Breast epithelium (tissue), 4 donors: ENCODE results near the gene SLC6A19. TPM values are rescaled to one million over a fixed set of nuclear protein-coding genes. Genes with fewer than 3 reads are reported as not detected.

ENCODE experiments used
- DNase-seq, 2 donors: peaks; one replicate each; pipeline ENCODE4 v3.0.0-alpha.2; 2019; ENCODE audit warnings: low spot score in 2 of 2
- H3K27ac ChIP-seq, 2 donors: fragments of 200-600 bp; sonication (generic) in 1 of 2; one replicate each; pipeline ENCODE4 v1.5.1; 2016 to 2019; ENCODE audit warnings: mild to moderate bottlenecking in 1 of 2
- H3K27me3 ChIP-seq, 2 donors: fragments of 200-600 bp; sonication (generic) in 1 of 2; one replicate each; pipeline versions ENCODE4 v1.5.1 to v1.6.0; 2017 to 2019; ENCODE audit warnings: control low read depth in 1 of 2, mild to moderate bottlenecking in 1 of 2
- H3K36me3 ChIP-seq: fragments of 200-600 bp; one replicate; pipeline ENCODE4 v1.5.1; 2019
- H3K4me1 ChIP-seq, 2 donors: fragments of 200-600 bp; sonication (generic); one replicate each; pipeline ENCODE4 v1.5.1; 2016 to 2019; ENCODE audit warnings: control low read depth in 1 of 2
- H3K4me3 ChIP-seq, 3 donors: fragments of 200-600 bp; sonication (generic); 1 replicate in 2 of 3; 2 replicates in 1 of 3; pipeline ENCODE4 v1.5.1; 2016 to 2019; ENCODE audit warnings: mild to moderate bottlenecking in 3 of 3, moderate library complexity in 2 of 3
- H3K9me3 ChIP-seq, 2 donors: fragments of 200-600 bp; sonication (generic) in 1 of 2; one replicate each; pipeline ENCODE4 v1.5.1; 2016 to 2019; ENCODE audit warnings: control low read depth in 1 of 2
- POLR2A ChIP-seq: fragments of 450-650 bp; IDR thresholded peaks from one replicate; pipeline ENCODE4 v1.6.1; 2016; ENCODE audit warnings: antibody characterized with exemption, mild to moderate bottlenecking, moderate library complexity
- POLR2AphosphoS5 ChIP-seq, 3 donors: sonication (generic); formaldehyde crosslinking; IDR thresholded peaks; one replicate each; pipeline ENCODE4 v1.6.1; 2017; ENCODE audit warnings: antibody characterized with exemption in 3 of 3
- intact Hi-C: fragments of 100-400 bp; cut with DNase I; formaldehyde crosslinking; loops from one replicate; pipeline ENCODE4 v1.15.1; 2023; ENCODE audit warnings: low total_unique reads
- total RNA-seq, 3 donors: library from RNA; depleted of rRNA; stranded (reverse); fragments of >200 nt; gene quantifications; one replicate each; pipeline ENCODE4 v1.1.0, GENCODE V29; 2016
- TF ChIP-seq, protein P1 (sequence below), 3 donors: fragments of 450-650 bp; IDR thresholded peaks; one replicate each; pipeline ENCODE4 v1.5.1; 2016 to 2017; ENCODE audit warnings: antibody characterized with exemption in 3 of 3, mild to moderate bottlenecking in 3 of 3, moderate library complexity in 3 of 3

SLC6A19 gene
- total RNA-seq, 3 donors from 2014 or later = not detected

DNA sequence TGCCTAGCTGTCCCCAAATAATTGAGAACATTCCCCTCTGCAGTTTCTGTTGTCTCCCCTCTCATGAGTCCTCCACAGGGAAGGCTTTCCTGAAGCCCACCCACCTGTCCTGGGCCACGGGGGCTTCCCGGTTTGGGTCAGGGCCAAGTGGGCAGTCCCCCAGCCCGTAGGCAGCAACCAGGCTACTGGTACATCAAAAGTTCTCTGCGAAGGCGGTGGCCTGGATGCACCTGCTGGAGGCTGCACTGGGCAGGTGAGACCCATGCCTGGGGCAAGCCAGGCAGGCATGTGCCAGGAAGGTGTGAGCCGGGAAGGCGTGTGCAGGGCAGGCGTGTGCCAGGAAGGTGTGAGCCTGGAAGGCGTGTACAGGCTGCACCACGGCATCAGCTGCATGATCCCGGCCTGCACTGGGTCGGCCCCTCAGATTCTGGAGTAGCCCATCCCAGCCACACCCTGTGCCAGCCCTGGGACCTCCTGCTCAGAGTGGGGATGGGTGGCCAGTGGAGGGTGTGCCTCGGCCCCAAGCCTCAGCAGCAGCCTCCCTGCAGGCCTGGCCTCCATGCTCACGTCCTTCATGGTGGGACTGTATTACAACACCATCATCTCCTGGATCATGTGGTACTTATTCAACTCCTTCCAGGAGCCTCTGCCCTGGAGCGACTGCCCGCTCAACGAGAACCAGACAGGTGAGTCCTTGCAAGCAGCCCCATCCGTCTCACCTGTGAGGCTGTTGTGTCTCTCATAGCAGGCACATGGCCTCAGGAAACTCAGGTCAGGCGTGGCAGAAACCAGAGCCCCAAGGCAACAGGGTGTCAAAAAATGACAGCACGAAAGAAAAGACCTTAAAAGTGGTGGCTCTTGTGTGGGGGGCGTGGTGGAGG lies 8.7 kb downstream of the SLC6A19 start:
- TF ChIP-seq POLR2A (no peak), POLR2AphosphoS5 (IDR thresholded peaks at IDR 0.05) (no peak)
- TF ChIP-seq, protein P1, sequence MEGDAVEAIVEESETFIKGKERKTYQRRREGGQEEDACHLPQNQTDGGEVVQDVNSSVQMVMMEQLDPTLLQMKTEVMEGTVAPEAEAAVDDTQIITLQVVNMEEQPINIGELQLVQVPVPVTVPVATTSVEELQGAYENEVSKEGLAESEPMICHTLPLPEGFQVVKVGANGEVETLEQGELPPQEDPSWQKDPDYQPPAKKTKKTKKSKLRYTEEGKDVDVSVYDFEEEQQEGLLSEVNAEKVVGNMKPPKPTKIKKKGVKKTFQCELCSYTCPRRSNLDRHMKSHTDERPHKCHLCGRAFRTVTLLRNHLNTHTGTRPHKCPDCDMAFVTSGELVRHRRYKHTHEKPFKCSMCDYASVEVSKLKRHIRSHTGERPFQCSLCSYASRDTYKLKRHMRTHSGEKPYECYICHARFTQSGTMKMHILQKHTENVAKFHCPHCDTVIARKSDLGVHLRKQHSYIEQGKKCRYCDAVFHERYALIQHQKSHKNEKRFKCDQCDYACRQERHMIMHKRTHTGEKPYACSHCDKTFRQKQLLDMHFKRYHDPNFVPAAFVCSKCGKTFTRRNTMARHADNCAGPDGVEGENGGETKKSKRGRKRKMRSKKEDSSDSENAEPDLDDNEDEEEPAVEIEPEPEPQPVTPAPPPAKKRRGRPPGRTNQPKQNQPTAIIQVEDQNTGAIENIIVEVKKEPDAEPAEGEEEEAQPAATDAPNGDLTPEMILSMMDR (IDR thresholded peaks at IDR 0.05) = no peak
- no peak overlapping the region for H3K27ac ChIP-seq
- H3K36me3 ChIP-seq = no peaks in the 10 kb centered on the region
- H3K9me3 ChIP-seq = no peaks in the 10 kb centered on the region
- no peak overlapping the region for H3K4me3 ChIP-seq
- intact Hi-C loops = no loop called here
- no peaks in the 10 kb centered on the region for H3K4me1 ChIP-seq
- DNase-seq = no peak
- H3K27me3 ChIP-seq = peaks cover 0 to 40% of the 10 kb centered on the region in 2 donors

DNA sequence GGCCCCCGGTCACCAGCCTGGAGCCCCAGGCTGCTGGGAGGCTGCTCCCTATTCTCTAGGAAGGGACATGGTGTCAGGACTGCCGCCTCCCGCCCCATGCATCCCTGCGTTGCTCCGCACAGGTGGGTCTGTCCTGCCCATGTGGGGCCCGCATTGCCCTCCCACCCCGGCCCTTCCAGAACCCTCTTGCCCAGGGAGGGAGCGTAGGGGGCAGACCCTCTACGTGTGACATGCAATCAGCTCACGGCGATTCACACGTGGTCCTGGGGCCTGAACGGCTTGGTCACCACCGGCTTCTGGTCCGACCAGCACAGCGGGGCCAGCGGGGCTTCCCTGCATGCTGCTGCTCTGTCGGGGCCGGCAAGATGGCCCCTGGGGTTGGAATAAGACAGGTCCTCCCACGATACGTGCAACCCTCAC lies 9.4 kb downstream of the SLC6A19 start:
- H3K27ac ChIP-seq = no peak overlapping the region
- H3K36me3 ChIP-seq = no peaks in the 10 kb centered on the region
- H3K27me3 ChIP-seq = peaks cover 0 to 45% of the 10 kb centered on the region in 2 donors
- DNase-seq = no peak
- intact Hi-C loops = no loop called here
- no peak overlapping the region for H3K4me3 ChIP-seq
- no peaks in the 10 kb centered on the region for H3K4me1 ChIP-seq
- H3K9me3 ChIP-seq = peaks cover 0 to 5% of the 10 kb centered on the region in 2 donors
- TF ChIP-seq, protein P1 (IDR thresholded peaks at IDR 0.05) = no peak
- TF ChIP-seq POLR2AphosphoS5 (IDR thresholded peaks at IDR 0.05) (no peak), POLR2A (no peak)

DNA sequence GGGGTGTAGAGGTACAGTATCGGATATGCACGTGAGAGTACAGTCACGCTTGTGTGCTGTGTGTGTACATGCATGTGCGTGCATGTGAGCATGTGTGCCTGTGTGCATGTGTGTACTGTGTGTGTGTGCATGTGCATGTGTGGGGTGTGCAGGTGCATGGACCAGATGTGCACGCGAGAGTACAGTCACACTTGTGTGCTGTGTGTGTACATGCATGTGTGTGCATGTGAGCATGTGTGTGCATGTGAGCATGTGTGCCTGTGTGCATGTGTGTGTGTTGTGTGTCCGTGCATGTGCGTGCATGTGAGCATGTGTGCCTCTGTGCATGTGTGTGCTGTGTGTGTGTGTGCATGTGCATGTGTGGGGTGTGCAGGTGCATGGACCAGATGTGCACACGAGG lies 10.3 kb downstream of the SLC6A19 start:
- no peaks in the 10 kb centered on the region for H3K4me1 ChIP-seq
- no peak overlapping the region for H3K4me3 ChIP-seq
- no peak for TF ChIP-seq POLR2A
- TF ChIP-seq, protein P1 (IDR thresholded peaks at IDR 0.05) = no peak
- TF ChIP-seq POLR2AphosphoS5 (IDR thresholded peaks at IDR 0.05) = no peak
- no peak overlapping the region for H3K27ac ChIP-seq
- peaks cover 0 to 45% of the 10 kb centered on the region in 2 donors for H3K27me3 ChIP-seq
- no peaks in the 10 kb centered on the region for H3K36me3 ChIP-seq
- intact Hi-C loops = no loop called here
- no peak for DNase-seq
- peaks cover 0 to 8% of the 10 kb centered on the region in 2 donors for H3K9me3 ChIP-seq

DNA sequence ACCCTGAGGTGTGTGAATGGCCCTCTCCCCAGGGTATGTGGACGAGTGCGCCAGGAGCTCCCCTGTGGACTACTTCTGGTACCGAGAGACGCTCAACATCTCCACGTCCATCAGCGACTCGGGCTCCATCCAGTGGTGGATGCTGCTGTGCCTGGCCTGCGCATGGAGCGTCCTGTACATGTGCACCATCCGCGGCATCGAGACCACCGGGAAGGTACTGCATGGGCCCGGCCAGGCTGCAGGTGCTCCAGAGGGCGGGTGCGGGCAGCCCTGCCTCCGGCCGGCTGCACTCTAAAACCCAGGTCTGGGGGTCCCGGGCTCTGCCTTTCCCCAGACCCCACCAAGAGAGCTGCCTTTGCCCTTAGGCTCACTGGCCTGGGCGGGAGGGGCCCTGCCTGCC lies 10.9 kb downstream of the SLC6A19 start:
- Histone ChIP-seq H3K27me3 (peaks cover 0 to 42% of the 10 kb centered on the region in 2 donors), H3K4me1 (no peaks in the 10 kb centered on the region), H3K4me3 (no peak overlapping the region), H3K9me3 (peaks cover 0 to 10% of the 10 kb centered on the region in 2 donors), H3K27ac (no peak overlapping the region), H3K36me3 (no peaks in the 10 kb centered on the region)
- intact Hi-C loops = no loop called here
- no peak for DNase-seq
- TF ChIP-seq POLR2A = no peak
- no peak for TF ChIP-seq POLR2AphosphoS5 (IDR thresholded peaks at IDR 0.05)
- TF ChIP-seq, protein P1 (IDR thresholded peaks at IDR 0.05) = no peak

DNA sequence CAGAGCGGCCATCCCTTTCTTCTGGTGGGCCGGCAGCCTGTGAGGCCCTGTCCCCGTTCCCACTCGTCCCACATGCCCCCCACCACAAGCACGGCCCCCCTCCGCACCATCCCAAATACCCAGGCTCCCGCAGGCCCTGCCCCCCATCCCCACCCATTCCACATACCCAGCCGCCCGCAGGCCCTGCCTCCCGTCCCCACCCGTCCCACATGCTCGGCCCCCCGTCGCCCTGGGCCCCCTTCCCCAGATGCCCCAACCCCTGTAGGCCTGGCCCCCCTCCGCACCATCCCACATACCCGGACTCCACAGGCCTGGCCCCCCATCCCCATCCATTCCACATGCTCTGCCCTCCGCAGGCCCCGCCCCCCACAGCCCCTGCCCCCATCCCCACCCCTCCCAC lies 11.5 kb downstream of the SLC6A19 start:
- no peaks in the 10 kb centered on the region for H3K36me3 ChIP-seq
- H3K27ac ChIP-seq = no peak overlapping the region
- H3K27me3 ChIP-seq = peaks cover 0 to 42% of the 10 kb centered on the region in 2 donors
- intact Hi-C loops = no loop called here
- no peak overlapping the region for H3K4me3 ChIP-seq
- TF ChIP-seq, protein P1 (IDR thresholded peaks at IDR 0.05) = no peak
- TF ChIP-seq POLR2AphosphoS5 (IDR thresholded peaks at IDR 0.05) = no peak
- TF ChIP-seq POLR2A = no peak
- no peak for DNase-seq
- H3K9me3 ChIP-seq = peaks cover 0 to 10% of the 10 kb centered on the region in 2 donors
- no peaks in the 10 kb centered on the region for H3K4me1 ChIP-seq
